Activated CD4-positive, alpha-beta T cell treated with anti-CD3 and anti-CD28 coated beads, Interleukin-2, amount 10 ng/mL, durations not matched to agents 24 days and 14 days (primary cell): ENCODE data around the gene CREBL2. TPM values are rescaled to one million over a fixed set of nuclear protein-coding genes. Genes with fewer than 3 reads are reported as not detected.
A peak's percentile ranks its signal among the peaks of the same experiment; 100 is the strongest.
"Not testable (repeated sequence)": the region's sequence is repeated elsewhere in the genome, so short reads cannot be mapped to it uniquely, and the experiment has no call there.

Source experiments
- DNase-seq: peaks from one replicate; pipeline ENCODE4 v3.0.0; 2022
- H3K27ac Mint-ChIP-seq: one replicate; pipeline ENCODE4 v1.8.0; 2022; ENCODE audit warnings: mild to moderate bottlenecking, mixed read lengths
- H3K27me3 Mint-ChIP-seq: one replicate; pipeline ENCODE4 v1.8.0; 2022; ENCODE audit warnings: mixed read lengths
- H3K36me3 Mint-ChIP-seq: one replicate; pipeline ENCODE4 v1.8.0; 2022; ENCODE audit warnings: low read depth, mild to moderate bottlenecking, mixed read lengths
- H3K4me1 Mint-ChIP-seq: one replicate; pipeline ENCODE4 v1.8.0; 2021; ENCODE audit warnings: mixed read lengths
- H3K4me3 Mint-ChIP-seq: one replicate; pipeline ENCODE4 v1.8.0; 2022; ENCODE audit warnings: mild to moderate bottlenecking, moderate library complexity, mixed read lengths
- H3K9me3 Mint-ChIP-seq: one replicate; pipeline ENCODE4 v1.8.0; 2021; ENCODE audit warnings: mixed read lengths
- intact Hi-C: fragments of 100-400 bp; cut with micrococcal nuclease; formaldehyde crosslinking; loops from one replicate; pipeline ENCODE4 v1.15.1; 2023
- total RNA-seq: library from RNA; stranded (reverse); gene quantifications from 2 replicates; pipeline ENCODE4 v1.2.3, GENCODE V29; 2022

Gene CREBL2, protein sequence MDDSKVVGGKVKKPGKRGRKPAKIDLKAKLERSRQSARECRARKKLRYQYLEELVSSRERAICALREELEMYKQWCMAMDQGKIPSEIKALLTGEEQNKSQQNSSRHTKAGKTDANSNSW
- 17.3 TPM in 2 replicates for total RNA-seq

- Mint-ChIP-seq H3K27me3 (no peaks in the 10 kb centered on the region), H3K9me3 (no peaks in the 10 kb centered on the region), H3K36me3 (peaks cover 16% of the 10 kb centered on the region), H3K4me3 (peak within 1 kb of the TSS; percentile 99), H3K4me1 (peaks cover 48% of the 10 kb centered on the region), H3K27ac (peak within 1 kb of the TSS; percentile 98)
- DNase-seq = peak; percentile 95
- intact Hi-C loops = loop anchor here (1.0 to 5.0 kb wide), 6 partner anchors 36 to 254 kb away; partner anchors contain the start of genes BORCS5, CDKN1B and GPR19
Observed at GRCh38 chr12:12611512-12612306, at the start of gene CREBL2. Gene CREBL2 (plus strand): TSS chr12:12611876. CDS start chr12:12612173, 297 bp downstream.

DNA sequence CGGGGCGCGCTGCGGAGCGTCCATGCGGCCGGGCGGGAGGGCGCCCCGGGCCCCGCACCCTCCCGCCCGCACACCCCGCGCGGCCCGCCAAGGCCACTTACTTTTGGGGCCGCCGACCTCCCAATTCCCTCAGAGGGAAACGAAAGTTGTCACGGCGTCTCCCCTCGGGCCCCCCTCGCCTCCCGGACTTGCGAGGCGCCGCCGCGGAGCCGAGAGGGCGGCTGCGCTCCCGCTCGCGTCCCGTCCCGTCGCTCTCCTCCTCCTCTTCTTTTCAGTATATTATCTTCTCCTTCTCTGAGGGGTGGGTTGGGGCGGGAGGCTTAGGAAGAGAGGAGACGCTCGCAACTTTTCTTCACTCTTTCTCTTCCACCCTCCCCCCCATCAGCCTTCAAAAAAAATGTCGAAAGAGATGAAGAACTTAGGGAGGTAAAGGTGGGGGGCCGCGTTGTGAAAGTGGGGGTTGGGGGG, 49.6 kb upstream of the CREBL2 start:
- Mint-ChIP-seq H3K4me1 (peaks cover 32% of the 10 kb centered on the region), H3K4me3 (peak overlapping the region; percentile 88), H3K9me3 (no peaks in the 10 kb centered on the region), H3K36me3 (peaks cover 16% of the 10 kb centered on the region), H3K27me3 (no peaks in the 10 kb centered on the region), H3K27ac (peak overlapping the region; percentile 96)
- peak; percentile 84 for DNase-seq
- intact Hi-C loops = loop anchor here (1.0 to 5.0 kb wide), 5 partner anchors 35 to 120 kb away; no protein-coding TSS in a partner anchor

- Mint-ChIP-seq H3K36me3 (peaks cover 14% of the 10 kb centered on the region), H3K27me3 (no peaks in the 10 kb centered on the region), H3K4me1 (peaks cover 29% of the 10 kb centered on the region), H3K27ac (peak within 1 kb of the TSS; percentile 96), H3K4me3 (peak within 1 kb of the TSS; percentile 88), H3K9me3 (no peaks in the 10 kb centered on the region)
- DNase-seq = peak; percentile 96
- intact Hi-C loops = loop anchor here (1.0 to 5.0 kb wide), 7 partner anchors 21 to 205 kb away; partner anchors contain the start of gene BORCS5
Observed at GRCh38 chr12:12562585-12563261, 49.0 kb upstream of the CREBL2 start, which contains the start of gene DUSP16. Gene DUSP16 (minus strand): TSS chr12:12562863. CDS start chr12:12521098, 41,765 bp downstream.

DNA sequence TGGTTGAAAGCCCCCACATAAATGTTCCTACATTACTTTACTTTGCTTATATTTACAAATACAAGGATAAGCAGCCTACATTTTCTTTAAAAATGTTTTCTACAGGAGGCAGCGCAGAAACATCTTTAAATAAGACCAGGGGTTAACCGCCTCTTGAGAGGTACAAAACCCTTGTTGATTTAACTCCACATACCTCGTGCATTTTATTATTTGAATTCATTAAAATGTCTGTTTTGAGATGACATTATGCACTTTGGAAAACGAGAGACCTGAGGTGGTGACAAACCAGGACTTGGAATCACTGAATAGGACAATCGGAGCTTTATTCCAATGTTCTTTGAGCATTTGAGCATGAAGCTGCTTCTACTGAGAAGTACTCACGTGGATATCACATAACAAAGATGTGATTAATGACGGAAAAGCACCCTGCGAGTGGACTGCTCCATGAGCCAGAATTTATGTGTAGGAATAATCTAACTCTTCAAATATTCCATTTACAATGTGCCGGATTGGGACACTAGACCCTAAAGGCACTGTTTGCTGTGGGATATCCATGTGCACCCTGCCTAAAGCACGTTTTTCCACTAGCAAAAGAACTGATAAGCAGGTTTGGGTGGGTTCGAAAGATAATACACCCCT, 48.3 kb upstream of the CREBL2 start:
- DNase-seq = no peak
- Mint-ChIP-seq H3K4me3 (peak overlapping the region; percentile 84), H3K27me3 (no peaks in the 10 kb centered on the region), H3K9me3 (no peaks in the 10 kb centered on the region), H3K36me3 (peaks cover 8% of the 10 kb centered on the region), H3K4me1 (peaks cover 22% of the 10 kb centered on the region), H3K27ac (peak overlapping the region; percentile 95)
- intact Hi-C loops = loop anchor here (1.0 to 5.0 kb wide), 3 partner anchors 20 to 206 kb away; partner anchors contain the start of gene BORCS5

GRCh38 chr12:12564911-12565310, 46.8 kb upstream of the CREBL2 start:
- no peak overlapping the region for H3K27ac Mint-ChIP-seq
- peaks cover 1% of the 10 kb centered on the region for H3K27me3 Mint-ChIP-seq
- no peak for DNase-seq
- H3K4me1 Mint-ChIP-seq = peaks cover 12% of the 10 kb centered on the region
- intact Hi-C loops = loop anchor here (1.0 to 5.0 kb wide), 4 partner anchors 38 to 189 kb away; no protein-coding TSS in a partner anchor
- H3K9me3 Mint-ChIP-seq = no peaks in the 10 kb centered on the region
- H3K4me3 Mint-ChIP-seq = no peak overlapping the region
- H3K36me3 Mint-ChIP-seq = no peaks in the 10 kb centered on the region

DNA sequence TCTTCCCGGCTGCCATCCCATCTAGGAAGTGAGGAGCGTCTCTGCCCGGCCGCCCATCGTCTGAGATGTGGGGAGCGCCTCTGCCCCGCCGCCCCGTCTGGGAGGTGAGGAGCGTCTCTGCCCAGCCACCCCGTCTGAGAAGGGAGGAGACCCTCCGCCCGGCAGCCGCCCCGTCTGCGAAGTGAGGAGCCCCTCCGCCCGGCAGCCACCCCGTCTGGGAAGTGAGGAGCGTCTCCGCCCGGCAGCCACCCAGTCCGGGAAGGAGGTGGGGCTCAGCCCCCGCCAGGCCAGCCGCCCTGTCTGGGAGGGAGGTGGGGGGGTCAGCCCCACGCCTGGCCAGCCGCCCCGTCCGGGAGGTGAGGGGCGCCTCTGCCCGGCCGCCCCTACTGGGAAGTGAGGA, 45.7 kb upstream of the CREBL2 start:
- H3K27ac Mint-ChIP-seq, H3K36me3 Mint-ChIP-seq, H3K27me3 Mint-ChIP-seq, H3K4me1 Mint-ChIP-seq, DNase-seq, H3K9me3 Mint-ChIP-seq, H3K4me3 Mint-ChIP-seq: not testable (repeated sequence)
- intact Hi-C loops = loop anchor here (2.0 kb wide), 1 partner anchor 83 kb away; no protein-coding TSS in a partner anchor

GRCh38 chr12:12572659-12573058, 39.0 kb upstream of the CREBL2 start:
- Mint-ChIP-seq H3K9me3 (no peaks in the 10 kb centered on the region), H3K4me1 (peaks cover 3% of the 10 kb centered on the region), H3K27ac (no peak overlapping the region), H3K4me3 (no peak overlapping the region), H3K27me3 (peaks cover 2% of the 10 kb centered on the region), H3K36me3 (no peaks in the 10 kb centered on the region)
- DNase-seq = no peak
- intact Hi-C loops = no loop called here

- Mint-ChIP-seq H3K27me3 (no peaks in the 10 kb centered on the region), H3K9me3 (peaks cover 4% of the 10 kb centered on the region), H3K36me3 (no peaks in the 10 kb centered on the region), H3K4me1 (peaks cover 12% of the 10 kb centered on the region), H3K4me3 (no peak overlapping the region), H3K27ac (no peak overlapping the region)
- intact Hi-C loops = no loop called here
- DNase-seq = no peak
Observed at GRCh38 chr12:12577786-12578185, 33.9 kb upstream of the CREBL2 start.

DNA sequence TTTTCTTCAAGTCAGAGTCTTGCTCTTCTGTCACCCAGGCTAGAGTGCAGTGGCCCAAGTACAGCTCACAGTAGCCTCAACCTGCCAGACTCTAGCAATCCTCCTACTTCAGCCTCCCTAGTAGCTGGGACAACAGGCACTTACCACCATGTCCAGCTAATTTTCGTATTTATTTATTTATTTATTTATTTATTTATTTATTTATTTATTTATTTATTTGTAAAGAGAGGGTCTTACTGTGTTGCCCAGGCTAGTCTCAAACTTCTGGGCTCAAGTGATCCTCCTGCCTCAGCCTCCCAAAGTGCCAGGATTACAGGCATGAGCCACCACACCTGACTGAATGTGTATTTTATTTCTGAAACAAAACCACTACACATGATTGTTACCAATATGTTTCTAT, 31.0 kb upstream of the CREBL2 start:
- H3K27me3 Mint-ChIP-seq, H3K9me3 Mint-ChIP-seq, H3K27ac Mint-ChIP-seq, intact Hi-C loops, H3K36me3 Mint-ChIP-seq, DNase-seq, H3K4me3 Mint-ChIP-seq: not testable (repeated sequence)
- peaks cover 31% of the 10 kb centered on the region for H3K4me1 Mint-ChIP-seq

- intact Hi-C loops = loop anchor here (1.0 kb wide), 1 partner anchor 25 kb away; no protein-coding TSS in a partner anchor
- peak overlapping the region; percentile 79 for H3K27ac Mint-ChIP-seq
- H3K27me3 Mint-ChIP-seq = no peaks in the 10 kb centered on the region
- peaks cover 37% of the 10 kb centered on the region for H3K4me1 Mint-ChIP-seq
- H3K9me3 Mint-ChIP-seq = peaks cover 4% of the 10 kb centered on the region
- H3K4me3 Mint-ChIP-seq = peak overlapping the region; percentile 2
- DNase-seq = no peak
- no peaks in the 10 kb centered on the region for H3K36me3 Mint-ChIP-seq
Observed at GRCh38 chr12:12582193-12582881, 29.3 kb upstream of the CREBL2 start.

DNA sequence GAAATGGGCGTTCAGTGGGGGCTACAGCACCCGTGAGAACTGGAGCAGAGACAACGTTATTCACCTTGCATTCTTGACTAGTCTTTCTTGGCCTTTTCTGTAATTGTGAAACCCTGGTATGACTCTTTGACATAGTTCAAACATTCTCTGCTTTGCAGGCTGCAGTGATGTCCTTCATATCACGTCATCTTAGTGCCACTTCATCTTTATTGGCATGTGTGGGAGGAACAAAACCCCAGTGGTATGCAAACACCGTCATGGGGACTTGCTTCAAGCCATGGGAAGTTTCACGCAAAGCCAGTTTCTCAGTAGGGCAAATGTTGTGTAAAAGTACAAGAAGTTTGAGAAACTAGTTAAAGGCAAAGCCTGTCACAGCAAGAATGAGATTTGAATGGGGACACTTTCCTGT, 28.8 kb upstream of the CREBL2 start:
- H3K27ac Mint-ChIP-seq = peak overlapping the region; percentile 79
- no peaks in the 10 kb centered on the region for H3K36me3 Mint-ChIP-seq
- H3K9me3 Mint-ChIP-seq = peaks cover 4% of the 10 kb centered on the region
- intact Hi-C loops = loop anchor here (1.0 kb wide), 3 partner anchors 20 to 78 kb away; no protein-coding TSS in a partner anchor
- DNase-seq = peak; percentile 78
- peaks cover 36% of the 10 kb centered on the region for H3K4me1 Mint-ChIP-seq
- peak overlapping the region; percentile 15 for H3K4me3 Mint-ChIP-seq
- no peaks in the 10 kb centered on the region for H3K27me3 Mint-ChIP-seq

GRCh38 chr12:12583510-12584178, 28.0 kb upstream of the CREBL2 start:
- intact Hi-C loops = loop anchor here (1.0 kb wide), 2 partner anchors 20 to 78 kb away; no protein-coding TSS in a partner anchor
- H3K27ac Mint-ChIP-seq = peak overlapping the region; percentile 79
- H3K9me3 Mint-ChIP-seq = peaks cover under 1% of the 10 kb centered on the region
- no peaks in the 10 kb centered on the region for H3K36me3 Mint-ChIP-seq
- no peak overlapping the region for H3K4me3 Mint-ChIP-seq
- H3K27me3 Mint-ChIP-seq = no peaks in the 10 kb centered on the region
- H3K4me1 Mint-ChIP-seq = peaks cover 36% of the 10 kb centered on the region
- DNase-seq = no peak
